ENCODE results near the gene CBY2.
"Not testable (repeated sequence)": the region's sequence is repeated elsewhere in the genome, so short reads cannot be mapped to it uniquely, and the experiment has no call there.

CBY2 gene

DNA sequence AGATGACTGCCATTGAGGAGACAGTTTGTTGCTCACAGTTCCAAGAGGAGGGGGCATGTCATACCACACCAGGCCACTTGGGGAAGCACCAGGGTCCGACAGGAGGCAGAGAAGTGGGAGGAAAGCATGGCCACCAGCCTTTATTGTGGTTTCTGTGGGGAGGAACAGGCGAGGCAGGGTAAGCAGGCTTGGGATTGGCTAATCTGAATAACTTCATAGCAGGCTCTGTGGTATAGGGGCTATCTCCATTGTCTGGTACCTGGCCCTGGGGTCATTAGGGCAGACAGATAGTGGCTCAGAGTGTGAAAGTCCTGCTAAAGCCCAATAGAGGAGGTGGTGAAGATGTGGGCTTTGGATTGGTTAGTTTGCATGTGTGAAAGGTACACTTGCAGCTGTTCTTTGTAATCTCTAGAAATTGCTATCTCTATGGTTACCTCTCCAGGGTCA lies 35.5 kb downstream of the CBY2 start:
- in situ Hi-C loops (cut with MboI; ENCODE audit: low sequenced_read_pairs): no loop called here

DNA sequence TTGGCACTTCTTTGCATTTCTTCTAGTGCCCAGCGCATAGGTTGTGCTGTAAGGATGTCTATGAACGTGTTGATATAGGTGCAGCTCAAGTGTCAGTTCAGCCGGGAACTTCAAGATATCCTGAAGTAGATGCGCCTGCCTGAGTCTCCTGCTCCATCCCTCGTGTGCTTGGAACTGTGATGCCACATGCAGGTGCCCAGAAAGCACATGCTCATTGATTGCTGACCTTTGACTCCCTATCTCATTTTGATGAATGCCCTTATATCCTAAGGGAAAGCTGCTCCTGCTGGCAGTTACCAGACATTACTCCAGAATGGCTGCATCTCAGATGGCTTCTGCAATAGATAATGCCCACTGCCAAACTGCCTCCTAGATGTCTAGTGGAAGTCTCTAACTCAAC lies 40.9 kb downstream of the CBY2 start:
- in situ Hi-C loops (cut with MboI; ENCODE audit: low sequenced_read_pairs): no loop called here

DNA sequence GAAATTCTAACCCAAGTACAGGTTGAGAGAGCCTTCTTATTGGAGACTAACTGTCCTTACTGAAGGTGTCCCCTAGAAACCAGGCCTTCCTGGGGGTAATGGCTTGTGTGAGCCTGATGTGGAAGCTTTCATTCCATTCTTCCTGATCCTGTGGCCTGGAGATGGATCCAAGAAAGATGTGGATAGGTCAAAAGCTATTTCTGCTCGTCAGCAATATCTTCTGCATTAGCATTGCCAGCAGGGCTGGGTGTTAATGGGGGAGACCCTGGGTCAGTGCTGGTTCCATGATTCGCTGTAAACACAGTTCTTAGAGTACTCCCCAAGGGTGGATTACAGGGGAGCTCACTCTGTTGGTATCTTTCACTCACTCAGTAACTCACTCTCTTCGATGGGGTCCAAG lies 42.9 kb downstream of the CBY2 start:
- in situ Hi-C loops (cut with MboI; ENCODE audit: low sequenced_read_pairs): no loop called here

DNA sequence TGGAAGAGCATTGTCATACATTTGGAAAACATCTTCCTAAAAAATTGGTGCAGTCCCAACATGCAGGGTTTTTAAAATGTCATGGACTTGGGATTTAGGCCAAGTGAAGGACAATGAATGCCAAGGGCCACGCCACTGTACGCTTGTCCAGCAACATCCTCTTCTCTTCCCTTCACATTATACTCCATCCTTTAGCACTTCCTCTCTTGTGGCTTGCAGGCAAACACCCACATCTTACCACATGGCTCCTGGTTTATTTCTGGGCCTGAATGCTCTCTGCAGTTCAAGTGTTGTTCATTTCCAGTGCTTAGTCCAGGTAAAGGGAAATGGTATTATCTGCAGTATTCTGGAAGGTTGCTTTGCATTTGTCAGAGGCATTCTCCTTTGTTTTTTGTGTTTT lies 45.0 kb downstream of the CBY2 start:
- in situ Hi-C loops (cut with MboI; ENCODE audit: low sequenced_read_pairs): no loop called here

DNA sequence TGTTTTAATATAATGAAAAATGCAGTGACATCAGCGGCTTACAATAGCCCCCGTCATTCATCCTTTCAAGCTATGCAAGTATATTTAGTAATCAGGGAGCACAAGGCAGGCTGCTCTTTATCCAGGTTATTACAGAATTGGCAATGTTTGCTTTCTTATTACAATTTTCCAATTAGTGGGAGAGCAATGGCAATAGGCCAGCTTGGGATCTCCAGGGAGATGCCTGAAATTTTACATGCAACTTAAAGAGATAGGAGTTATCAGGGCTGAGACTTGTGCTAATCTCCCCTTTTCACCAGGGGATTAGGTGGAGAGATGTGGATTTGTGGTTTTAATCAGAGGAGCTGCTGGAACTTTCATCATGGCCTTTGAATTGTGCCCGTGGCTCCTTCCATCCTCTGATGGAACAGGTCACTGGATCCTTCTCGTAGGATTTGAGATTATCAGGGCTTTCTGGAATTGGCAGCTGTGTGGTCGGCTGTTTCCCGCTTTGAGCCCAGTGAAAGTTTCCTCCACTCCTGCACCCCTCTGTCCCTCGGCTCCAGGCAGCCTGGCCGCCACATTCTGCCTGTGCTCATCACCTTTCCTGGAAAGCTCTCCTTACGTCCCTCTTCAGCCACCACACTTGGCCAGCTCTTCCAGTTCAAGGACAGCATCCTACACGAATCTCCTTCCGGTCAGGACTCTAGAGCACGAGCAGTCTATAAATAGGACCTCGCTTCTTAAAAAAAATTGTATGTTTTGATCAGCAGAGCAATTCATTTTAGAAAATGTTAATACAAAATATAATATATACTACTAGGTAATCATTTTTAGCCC lies 47.0 kb downstream of the CBY2 start:
- in situ Hi-C loops (cut with MboI; ENCODE audit: low sequenced_read_pairs): no loop called here

DNA sequence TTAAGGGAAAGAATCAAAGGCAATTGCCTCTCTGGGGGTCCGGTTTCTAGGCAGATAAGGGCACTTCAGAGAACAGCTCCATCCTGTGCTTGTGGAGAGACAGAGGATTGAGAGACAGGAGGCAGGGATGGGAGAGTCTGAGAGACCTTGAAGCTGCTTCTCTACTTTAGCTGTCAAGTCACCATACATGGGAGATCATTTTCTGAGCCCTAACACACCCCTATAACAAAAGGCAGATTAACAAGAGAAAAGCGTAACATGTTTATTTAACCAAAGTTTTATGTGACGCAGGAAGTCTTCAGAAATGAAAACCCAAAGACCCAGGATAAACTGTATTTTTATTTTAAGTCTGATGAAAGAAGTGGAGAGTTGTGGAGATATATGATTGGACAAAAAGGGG lies 48.4 kb downstream of the CBY2 start:
- in situ Hi-C loops (cut with MboI; ENCODE audit: low sequenced_read_pairs): no loop called here

DNA sequence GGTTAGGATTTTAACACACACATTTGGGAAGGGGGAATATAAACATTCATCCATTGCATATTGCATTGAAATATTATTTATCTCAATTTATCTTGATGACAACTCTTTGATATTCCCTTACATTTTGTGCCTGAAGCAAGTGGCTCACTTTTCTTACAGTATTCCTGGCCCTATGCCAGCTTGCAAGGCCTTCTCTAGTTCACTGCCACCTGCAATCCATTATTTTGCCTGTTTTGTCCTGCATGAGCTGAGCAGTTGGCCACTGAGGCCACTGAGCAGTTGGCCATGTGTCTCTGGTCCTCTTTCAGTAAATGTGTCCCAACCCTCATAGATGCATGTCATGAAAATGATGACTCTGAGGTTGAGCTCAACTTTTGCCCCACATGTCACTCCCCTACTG lies 49.8 kb downstream of the CBY2 start:
- in situ Hi-C loops (cut with MboI; ENCODE audit: low sequenced_read_pairs): no loop called here

DNA sequence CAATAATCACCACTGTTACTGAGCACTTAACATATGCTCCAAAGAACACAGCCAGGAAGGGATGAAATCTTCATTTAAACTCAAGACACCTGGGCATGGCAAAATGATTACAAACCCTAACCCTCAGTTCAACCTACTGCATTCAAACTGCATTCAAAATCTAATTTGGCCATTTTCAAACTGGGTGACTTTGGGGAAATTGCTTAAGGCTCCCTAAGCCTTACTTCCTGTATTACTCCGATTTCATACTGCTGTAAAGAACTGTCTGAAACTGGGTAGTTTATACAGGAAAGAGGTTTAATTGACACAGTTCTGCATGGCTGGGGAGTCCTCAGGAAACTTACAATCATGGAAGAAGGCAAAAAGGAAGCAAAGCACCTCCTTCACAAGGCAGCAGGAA lies 50.4 kb downstream of the CBY2 start:
- in situ Hi-C loops (cut with MboI; ENCODE audit: low sequenced_read_pairs): no loop called here

DNA sequence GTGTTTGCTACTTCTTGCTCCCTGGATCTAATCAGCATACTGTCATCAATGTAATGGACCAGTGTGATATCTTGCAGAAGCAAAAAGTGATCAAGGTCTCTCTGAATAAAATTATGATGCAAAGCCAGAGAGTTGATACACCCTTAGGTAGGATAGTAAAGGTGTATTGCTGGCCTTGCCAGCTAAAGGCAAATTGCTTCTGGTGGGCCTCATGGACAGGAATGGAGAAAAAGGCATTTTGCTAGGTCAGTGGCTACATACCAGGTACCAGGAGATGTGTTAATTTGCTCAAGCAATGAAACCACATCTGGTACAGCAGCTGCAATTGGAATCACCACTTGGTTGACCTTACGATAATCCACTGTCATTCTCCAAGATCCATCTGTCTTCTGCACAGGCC lies 54.4 kb downstream of the CBY2 start:
- in situ Hi-C loops (cut with MboI; ENCODE audit: low sequenced_read_pairs): not testable (repeated sequence)

DNA sequence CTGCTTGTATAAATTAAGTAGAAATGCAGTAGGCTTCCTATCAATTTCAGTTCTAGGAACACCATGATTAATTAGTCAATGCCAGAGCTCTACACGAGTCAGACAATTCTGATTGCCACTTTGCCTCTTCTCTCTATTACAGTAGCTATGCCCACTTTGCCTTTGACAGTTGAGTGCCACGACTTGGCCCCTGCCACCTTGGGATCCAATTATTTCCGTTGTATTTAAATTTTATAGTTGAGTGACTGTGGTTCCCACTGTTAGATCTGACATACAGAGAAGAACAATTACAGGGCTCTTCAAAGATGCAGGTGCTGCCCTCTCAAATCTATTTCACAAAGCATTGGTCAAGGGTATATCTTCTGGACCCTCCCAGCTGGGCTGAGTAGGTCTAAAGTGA lies 55.5 kb downstream of the CBY2 start:
- in situ Hi-C loops (cut with MboI; ENCODE audit: low sequenced_read_pairs): not testable (repeated sequence)

DNA sequence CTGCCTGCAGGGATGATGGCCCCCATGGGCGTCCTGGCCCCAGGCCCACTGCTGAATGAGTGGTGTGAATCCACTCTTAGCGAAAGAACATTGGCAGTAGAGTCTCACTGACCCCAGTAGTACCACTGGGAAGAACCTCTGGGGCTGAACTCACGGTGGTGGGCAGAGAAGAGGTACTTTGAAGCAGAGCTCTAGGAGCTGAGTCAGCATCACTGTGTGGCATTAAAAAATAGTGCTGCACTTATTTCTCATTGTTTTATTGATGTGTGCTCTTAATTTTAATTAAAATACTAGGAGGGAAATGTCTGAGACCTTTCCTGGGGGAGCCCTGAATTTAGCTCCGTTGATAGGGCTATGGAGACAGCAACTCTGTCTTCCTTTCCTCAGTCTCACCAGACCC lies 61.3 kb downstream of the CBY2 start:
- in situ Hi-C loops (cut with MboI; ENCODE audit: low sequenced_read_pairs): no loop called here

Measured in HL-60/S4 treated with retinoic acid at 250 ng/mL for 4 days and 3 days (cell line).